Sigmoid colon (tissue), 7 donors: ENCODE results near the gene ACIN1. TPM values are rescaled to one million over a fixed set of nuclear protein-coding genes. Genes with fewer than 3 reads are reported as not detected.

Experiments
- DNase-seq: peaks from one replicate; pipeline ENCODE4 v3.0.0-alpha.2; 2019
- H3K27ac ChIP-seq, 4 donors: fragments of 200-600 bp; sonication (generic); one replicate each; pipeline ENCODE4 v1.5.1; 2016 to 2019; ENCODE audit warnings: mild to moderate bottlenecking in 1 of 4
- H3K27me3 ChIP-seq, 3 donors: fragments of 200-600 bp; sonication (generic); one replicate each; pipeline ENCODE4 v1.5.1; 2019; ENCODE audit warnings: mild to moderate bottlenecking in 1 of 3
- H3K36me3 ChIP-seq, 4 donors: fragments of 200-600 bp; sonication (generic); one replicate each; pipeline ENCODE4 v1.5.1; 2016 to 2019
- H3K4me1 ChIP-seq, 4 donors: fragments of 200-600 bp; sonication (generic); one replicate each; pipeline ENCODE4 v1.5.1; 2017 to 2019
- H3K4me3 ChIP-seq, 4 donors: fragments of 200-600 bp; sonication (generic); one replicate each; pipeline ENCODE4 v1.5.1; 2017 to 2019; ENCODE audit warnings: mild to moderate bottlenecking in 2 of 4, moderate library complexity in 1 of 4
- H3K9me3 ChIP-seq, 4 donors: fragments of 200-600 bp in 3 of 4; sonication (generic) in 3 of 4; one replicate each; pipeline versions ENCODE4 v1.5.1 to v1.6.1; 2013 to 2019
- EP300 ChIP-seq, 4 donors: sonication (generic); formaldehyde crosslinking; IDR thresholded peaks; one replicate each; pipeline ENCODE4 v1.6.1; 2017; ENCODE audit warnings: antibody characterized with exemption in 4 of 4
- POLR2A ChIP-seq, 2 donors: fragments of 450-650 bp; IDR thresholded peaks; one replicate each; pipeline ENCODE4 v1.6.1; 2016; ENCODE audit warnings: antibody characterized with exemption in 2 of 2, mild to moderate bottlenecking in 2 of 2, moderate library complexity in 2 of 2
- POLR2AphosphoS5 ChIP-seq, 4 donors: sonication (generic); formaldehyde crosslinking; IDR thresholded peaks; one replicate each; pipeline ENCODE4 v1.6.1; 2017; ENCODE audit warnings: antibody characterized with exemption in 4 of 4
- WGBS, 2 donors: extraction: QIAGEN DNeasy Blood & Tissue Kit; methylation state at CpG; one replicate each; pipeline ENCODE4 v1.1.7; 2013; 5-methylcytosine and 5-hydroxymethylcytosine counted together
- intact Hi-C: fragments of 100-400 bp; cut with DNase I; formaldehyde crosslinking; loops from one replicate; pipeline ENCODE4 v1.15.1; 2023
- polyA plus RNA-seq, 3 donors: library from polyadenylated mRNA; stranded (reverse); fragments of 200-250 nt; gene quantifications; one replicate each; pipeline ENCODE4 v1.2.3, GENCODE V29; 2013
- total RNA-seq, 4 donors: library from RNA; depleted of rRNA; stranded (reverse); fragments of >200 nt; gene quantifications; one replicate each; pipeline ENCODE4 v1.1.0, GENCODE V29; 2016
- TF ChIP-seq, protein P1 (sequence below), 4 experiments: fragments of 450-650 bp in 3 of 4; fragments of 200-600 bp in 1 of 4; IDR thresholded peaks; one replicate each; pipeline ENCODE4 v1.5.1; 2016 to 2019; ENCODE audit warnings: antibody characterized with exemption in 4 of 4, mild to moderate bottlenecking in 3 of 4, moderate library complexity in 2 of 4
- donor health status: healthy with polysubstance abuse.
- donor health status: Bipolar disorder and iron deficiency.
- donor health status: healthy.

Gene ACIN1
- total and polyA plus RNA-seq, 7 donors = 37.8 to 129 (median 88.4) TPM

GRCh38 chr14:23051141-23052057 lies 43.5 kb downstream of the ACIN1 start:
- intact Hi-C loops = no loop called here
- 82 to 89% methylated on average over 5 of the region's 5 CpGs for WGBS, 2 donors
- H3K27ac ChIP-seq = no peak overlapping the region

DNA sequence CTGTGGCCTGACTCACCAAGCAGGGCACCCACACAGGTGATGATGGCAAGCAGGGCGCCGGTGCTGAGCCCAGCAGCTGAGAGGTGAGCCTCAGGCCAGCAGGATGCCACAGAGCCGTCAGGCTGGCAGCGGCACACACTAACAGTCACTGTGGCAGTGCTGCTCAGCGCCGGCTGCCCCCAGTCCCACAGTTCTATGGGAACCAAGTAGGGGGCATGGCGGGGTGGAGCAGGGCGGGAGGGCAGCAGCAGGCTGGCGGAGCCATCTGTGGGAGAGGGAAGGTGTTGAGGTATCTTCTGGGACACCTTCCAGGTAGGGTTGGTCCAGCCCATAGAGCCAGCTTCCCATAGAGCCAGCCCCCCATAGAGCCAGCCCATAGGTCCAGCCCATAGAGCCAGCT lies 45.9 kb downstream of the ACIN1 start:
- Histone ChIP-seq H3K9me3 (no peaks in the 10 kb centered on the region), H3K4me1 (no peaks in the 10 kb centered on the region), H3K4me3 (no peak overlapping the region), H3K27ac (no peak overlapping the region), H3K36me3 (no peaks in the 10 kb centered on the region), H3K27me3 (no peaks in the 10 kb centered on the region)
- intact Hi-C loops = no loop called here
- TF ChIP-seq POLR2A (IDR thresholded peaks at IDR 0.05) (no peak), EP300 (IDR thresholded peaks at IDR 0.05) (no peak), POLR2AphosphoS5 (IDR thresholded peaks at IDR 0.05) (no peak)
- TF ChIP-seq, protein P1, sequence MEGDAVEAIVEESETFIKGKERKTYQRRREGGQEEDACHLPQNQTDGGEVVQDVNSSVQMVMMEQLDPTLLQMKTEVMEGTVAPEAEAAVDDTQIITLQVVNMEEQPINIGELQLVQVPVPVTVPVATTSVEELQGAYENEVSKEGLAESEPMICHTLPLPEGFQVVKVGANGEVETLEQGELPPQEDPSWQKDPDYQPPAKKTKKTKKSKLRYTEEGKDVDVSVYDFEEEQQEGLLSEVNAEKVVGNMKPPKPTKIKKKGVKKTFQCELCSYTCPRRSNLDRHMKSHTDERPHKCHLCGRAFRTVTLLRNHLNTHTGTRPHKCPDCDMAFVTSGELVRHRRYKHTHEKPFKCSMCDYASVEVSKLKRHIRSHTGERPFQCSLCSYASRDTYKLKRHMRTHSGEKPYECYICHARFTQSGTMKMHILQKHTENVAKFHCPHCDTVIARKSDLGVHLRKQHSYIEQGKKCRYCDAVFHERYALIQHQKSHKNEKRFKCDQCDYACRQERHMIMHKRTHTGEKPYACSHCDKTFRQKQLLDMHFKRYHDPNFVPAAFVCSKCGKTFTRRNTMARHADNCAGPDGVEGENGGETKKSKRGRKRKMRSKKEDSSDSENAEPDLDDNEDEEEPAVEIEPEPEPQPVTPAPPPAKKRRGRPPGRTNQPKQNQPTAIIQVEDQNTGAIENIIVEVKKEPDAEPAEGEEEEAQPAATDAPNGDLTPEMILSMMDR (IDR thresholded peaks at IDR 0.05) = no peak
- DNase-seq = no peak
- 97 to 99% methylated on average over 9 of the region's 9 CpGs for WGBS, 2 donors

More at GRCh38 chr14:23051141-23052057, 43.5 kb downstream of the ACIN1 start:
- H3K4me3 ChIP-seq = no peak overlapping the region
- no peak for DNase-seq
- H3K4me1 ChIP-seq = peaks cover 0 to 13% (median 11%) of the 10 kb centered on the region in 4 donors
- no peaks in the 10 kb centered on the region for H3K36me3 ChIP-seq
- TF ChIP-seq, protein P1 (IDR thresholded peaks at IDR 0.05) = no peak
- TF ChIP-seq POLR2AphosphoS5 (IDR thresholded peaks at IDR 0.05) = no peak
- TF ChIP-seq POLR2A (IDR thresholded peaks at IDR 0.05) = no peak
- TF ChIP-seq EP300 (IDR thresholded peaks at IDR 0.05) = no peak
- H3K9me3 ChIP-seq = no peaks in the 10 kb centered on the region
- H3K27me3 ChIP-seq = no peaks in the 10 kb centered on the region

GRCh38 chr14:23047751-23048693 lies 46.9 kb downstream of the ACIN1 start:
- WGBS, 2 donors = 84 to 93% methylated on average over 85 of the region's 85 CpGs
- intact Hi-C loops = no loop called here
- TF ChIP-seq EP300 (IDR thresholded peaks at IDR 0.05) (no peak), POLR2AphosphoS5 (IDR thresholded peaks at IDR 0.05) (no peak), POLR2A (IDR thresholded peaks at IDR 0.05) (no peak)
- TF ChIP-seq, protein P1 (IDR thresholded peaks at IDR 0.05) = no peak
- no peaks in the 10 kb centered on the region for H3K27me3 ChIP-seq
- H3K27ac ChIP-seq = no peak overlapping the region
- H3K9me3 ChIP-seq = no peaks in the 10 kb centered on the region
- H3K4me1 ChIP-seq = no peaks in the 10 kb centered on the region
- no peaks in the 10 kb centered on the region for H3K36me3 ChIP-seq
- peak; percentile 40 for DNase-seq
- no peak overlapping the region for H3K4me3 ChIP-seq

- H3K27ac ChIP-seq = no peak overlapping the region
- WGBS, 2 donors = 81 to 86% methylated on average over 6 of the region's 6 CpGs
These were observed 47.8 kb downstream of the ACIN1 start for GRCh38 chr14:23047034-23047634.

More at GRCh38 chr14:23047034-23047634, 47.8 kb downstream of the ACIN1 start:
- Histone ChIP-seq H3K4me3 (no peak overlapping the region), H3K36me3 (no peaks in the 10 kb centered on the region), H3K9me3 (no peaks in the 10 kb centered on the region), H3K4me1 (no peaks in the 10 kb centered on the region), H3K27me3 (no peaks in the 10 kb centered on the region)
- intact Hi-C loops = no loop called here
- no peak for DNase-seq
- TF ChIP-seq POLR2A (IDR thresholded peaks at IDR 0.05) (no peak), EP300 (IDR thresholded peaks at IDR 0.05) (no peak), POLR2AphosphoS5 (IDR thresholded peaks at IDR 0.05) (no peak)
- TF ChIP-seq, protein P1 (IDR thresholded peaks at IDR 0.05) = no peak
